Hypothalamus (tissue), 51 donors: Measurements from ENCODE around the gene OR9A4.
"Not testable (repeated sequence)": the region's sequence is repeated elsewhere in the genome, so short reads cannot be mapped to it uniquely, and the experiment has no call there.

ENCODE experiments used
- DNase-seq, 51 donors: peaks; one replicate each; lab custom pipeline; 2025; lab: John Stamatoyannopoulos, UW

OR9A4 gene, protein sequence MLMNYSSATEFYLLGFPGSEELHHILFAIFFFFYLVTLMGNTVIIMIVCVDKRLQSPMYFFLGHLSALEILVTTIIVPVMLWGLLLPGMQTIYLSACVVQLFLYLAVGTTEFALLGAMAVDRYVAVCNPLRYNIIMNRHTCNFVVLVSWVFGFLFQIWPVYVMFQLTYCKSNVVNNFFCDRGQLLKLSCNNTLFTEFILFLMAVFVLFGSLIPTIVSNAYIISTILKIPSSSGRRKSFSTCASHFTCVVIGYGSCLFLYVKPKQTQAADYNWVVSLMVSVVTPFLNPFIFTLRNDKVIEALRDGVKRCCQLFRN

DNA sequence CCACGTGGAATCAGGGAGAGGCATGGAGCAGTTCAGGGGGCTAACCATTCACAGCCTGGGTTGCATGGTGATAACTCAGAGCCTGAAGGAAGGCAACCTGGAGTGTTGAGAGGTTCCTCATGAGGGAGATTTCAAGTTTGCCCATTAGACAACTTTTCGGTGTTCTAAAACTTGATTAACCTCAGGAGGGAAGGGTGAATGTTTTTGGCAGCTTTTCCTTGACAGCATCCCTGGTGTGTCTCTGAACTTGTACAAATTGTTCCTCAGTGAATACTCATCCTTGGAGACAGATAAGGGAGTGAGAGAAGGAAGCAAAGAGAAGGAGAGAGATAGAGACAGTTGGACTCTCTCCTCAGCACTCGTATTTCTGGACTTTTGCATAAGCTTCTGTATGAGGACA lies at the start of gene OR9A4:
Gene OR9A4 (plus strand): TSS at position 301 of the 400 bp plus-strand sequence. CDS start 2,477 bp downstream, outside the sequence.
- DNase-seq: no peak

DNA sequence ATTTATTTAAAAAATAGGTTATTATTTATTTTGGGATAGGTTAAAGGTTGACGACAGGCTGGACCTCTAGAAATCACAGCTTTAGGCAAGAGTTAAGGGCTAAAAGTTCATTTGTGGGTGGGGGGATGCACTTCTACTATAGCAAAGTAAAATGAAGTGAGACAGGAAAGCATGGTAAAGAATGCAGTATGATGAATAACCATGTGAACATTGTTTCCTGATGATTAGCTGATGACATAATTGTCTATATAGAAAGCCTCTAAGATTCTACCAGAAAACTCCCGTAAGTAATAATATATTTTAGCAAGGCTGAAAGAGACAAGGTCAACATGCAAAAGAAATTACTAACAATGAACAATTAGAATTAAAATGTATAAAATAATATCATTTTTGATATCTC lies 49.2 kb upstream of the OR9A4 start:
- no peak for DNase-seq

DNA sequence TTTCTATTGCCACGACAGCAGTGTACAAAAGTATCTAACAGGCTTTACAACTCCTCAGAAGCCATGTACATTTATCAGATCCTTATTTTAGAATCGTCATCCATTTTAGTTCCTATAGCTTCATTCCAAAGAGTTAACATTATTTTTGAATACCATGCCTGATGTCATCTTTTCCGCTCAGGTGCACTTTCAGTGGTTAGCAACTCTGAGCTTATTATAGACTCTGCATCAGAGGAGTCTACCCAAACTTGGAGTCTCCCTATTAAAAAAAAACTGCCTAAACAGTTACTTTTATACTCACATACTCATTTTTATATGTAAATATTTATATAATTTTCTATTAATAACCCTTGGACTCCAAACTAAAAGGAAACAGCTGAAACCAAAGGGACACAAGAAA lies 43.3 kb upstream of the OR9A4 start:
- DNase-seq: no peak

DNA sequence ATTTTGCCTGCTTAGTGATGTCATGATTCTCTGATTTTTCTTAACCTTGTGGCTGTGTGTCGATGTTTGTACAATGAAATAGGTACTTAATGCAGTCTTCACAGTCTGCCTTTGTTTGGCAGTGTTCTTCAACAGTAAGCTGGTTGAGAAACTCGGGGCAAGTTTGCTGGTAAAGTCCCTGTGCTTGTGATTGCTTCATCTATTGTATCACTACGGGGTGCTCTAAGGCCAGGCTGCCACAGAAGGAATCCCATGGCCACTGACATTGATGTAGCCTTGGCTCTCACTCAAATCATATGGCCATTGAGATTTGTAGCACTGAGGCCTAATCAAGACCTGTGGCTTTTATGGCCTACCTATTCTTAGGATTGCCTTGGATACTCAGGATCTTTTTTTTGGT lies 41.4 kb upstream of the OR9A4 start:
- no peak for DNase-seq

DNA sequence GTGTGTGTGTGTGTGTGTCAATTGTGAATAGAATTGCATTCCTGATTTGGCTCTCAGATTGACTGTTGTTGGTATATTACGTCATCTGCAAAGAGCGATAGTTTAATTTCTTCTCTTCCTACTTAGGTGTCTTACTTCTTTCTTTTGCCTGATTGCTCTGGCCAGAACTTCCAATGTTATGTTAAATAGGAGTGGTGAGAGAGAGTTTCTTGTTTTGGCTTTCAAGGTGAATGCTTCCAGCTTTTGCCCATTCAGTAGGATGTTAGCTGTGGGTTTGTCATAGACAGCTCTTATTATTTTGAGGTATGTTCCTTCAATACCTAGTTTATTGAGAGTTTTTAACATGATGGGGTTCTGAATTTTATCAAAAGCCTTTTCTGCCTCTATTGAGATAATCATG lies 40.7 kb upstream of the OR9A4 start:
- DNase-seq: no peak

DNA sequence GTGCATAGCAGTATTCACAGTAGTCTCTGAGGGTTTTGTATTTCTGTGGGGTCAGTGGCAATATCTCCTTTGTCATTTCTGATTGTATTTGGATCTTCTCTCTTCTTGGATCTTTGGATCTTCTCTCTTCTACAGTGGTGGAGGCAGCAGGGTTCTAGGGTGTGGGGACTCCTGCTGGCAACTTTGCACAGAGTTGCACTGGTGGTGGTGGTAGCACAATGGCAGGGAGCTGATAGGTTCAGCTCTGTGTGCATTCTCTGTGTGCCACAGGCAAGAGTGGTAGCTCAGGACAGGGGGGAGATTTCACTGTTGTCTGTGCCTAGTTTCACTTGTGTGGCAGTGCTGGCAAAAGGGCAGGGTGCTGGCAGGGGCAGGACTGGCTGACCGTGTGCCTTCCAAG lies 39.8 kb upstream of the OR9A4 start:
- no peak for DNase-seq

DNA sequence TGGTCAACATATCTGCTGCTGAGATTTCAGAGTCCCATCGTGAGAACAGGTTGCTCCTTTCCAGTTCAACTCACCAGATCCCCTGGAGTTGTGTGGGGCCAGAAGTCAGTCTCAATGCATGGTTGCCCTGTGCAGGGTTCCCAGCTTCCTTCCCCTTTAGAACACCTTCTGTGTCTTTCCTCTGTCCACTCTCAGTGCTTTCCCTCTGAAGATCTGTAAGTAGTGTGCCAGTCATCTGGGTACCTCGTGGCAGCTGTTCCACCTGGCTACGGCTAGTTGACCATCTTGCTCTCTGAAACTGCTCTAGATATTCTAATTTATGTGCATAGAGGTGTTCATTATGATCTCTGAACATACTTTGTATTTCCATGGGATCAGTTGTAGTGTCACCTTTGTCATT lies 38.8 kb upstream of the OR9A4 start:
- no peak for DNase-seq

DNA sequence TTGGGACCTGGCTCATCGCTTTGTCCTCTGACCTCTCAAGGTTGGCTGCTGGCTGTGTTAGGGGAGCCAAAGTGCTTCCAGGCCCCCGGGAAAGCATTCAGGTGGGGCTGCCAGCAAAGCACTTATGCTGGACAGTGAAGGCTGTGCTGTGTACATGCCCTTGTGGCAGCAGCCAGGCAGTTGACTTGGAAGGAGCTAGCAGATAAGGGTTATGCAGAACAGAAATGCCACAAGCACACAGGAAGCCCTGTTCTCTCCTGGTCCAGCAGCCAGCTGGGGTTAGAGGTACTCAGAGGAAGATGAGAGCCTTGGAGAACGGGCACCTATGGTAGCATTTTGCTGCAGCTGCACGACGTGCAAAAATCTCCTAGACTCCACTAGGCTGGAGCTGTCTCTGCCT lies 35.2 kb upstream of the OR9A4 start:
- no peak for DNase-seq

DNA sequence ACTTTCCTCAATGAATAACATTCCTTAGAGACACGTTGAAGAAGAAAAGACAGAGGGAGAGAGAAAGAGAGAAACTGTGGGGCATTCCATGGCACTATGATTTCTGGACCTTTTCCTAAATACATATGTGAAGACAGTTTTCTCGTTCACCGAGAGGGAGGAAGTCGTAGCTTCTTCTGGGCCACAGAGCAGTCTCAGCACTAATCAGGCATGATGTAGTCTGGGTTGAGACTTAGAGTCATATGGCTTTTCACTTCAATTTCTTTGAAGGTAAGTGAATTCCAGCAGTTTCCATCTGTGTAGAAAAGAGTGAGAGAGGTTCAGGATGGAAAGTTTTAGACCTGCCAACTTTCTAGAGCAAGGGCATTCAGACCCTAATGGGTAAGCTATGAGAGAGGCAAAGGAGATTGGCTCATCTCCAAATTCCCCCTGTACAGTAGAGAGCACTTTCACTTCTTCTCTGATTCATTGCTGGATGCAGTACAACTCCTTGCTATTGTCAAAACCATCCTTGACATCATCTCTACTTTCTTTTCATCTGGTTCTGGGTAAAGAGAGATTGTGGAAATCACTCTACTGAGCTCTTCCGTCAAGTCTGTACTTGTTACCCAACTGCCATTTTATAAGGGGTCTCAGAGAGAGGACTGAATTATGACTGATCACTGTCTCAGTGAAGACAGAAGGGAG lies 31.5 kb upstream of the OR9A4 start:
- DNase-seq: peak in 1 of 51 donors; percentile 0

DNA sequence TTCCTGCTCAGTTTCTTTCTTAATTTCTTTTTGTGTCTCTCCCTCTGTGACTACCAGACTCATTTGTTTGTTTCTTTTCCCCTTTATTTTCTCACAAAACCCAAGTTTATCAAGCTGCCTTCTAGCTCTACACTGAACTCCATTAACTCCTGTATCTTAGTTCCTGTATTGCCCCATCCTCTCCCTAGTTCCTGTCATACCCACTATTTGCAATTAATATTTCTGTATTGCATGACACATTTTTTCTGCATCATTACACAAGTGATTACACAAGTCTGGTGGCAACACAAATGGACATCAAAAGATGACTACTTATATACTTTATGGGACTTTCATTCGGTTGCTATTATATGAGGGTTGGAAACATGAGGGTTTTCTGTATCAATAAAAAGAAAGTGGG lies 26.9 kb upstream of the OR9A4 start:
- DNase-seq: no peak

DNA sequence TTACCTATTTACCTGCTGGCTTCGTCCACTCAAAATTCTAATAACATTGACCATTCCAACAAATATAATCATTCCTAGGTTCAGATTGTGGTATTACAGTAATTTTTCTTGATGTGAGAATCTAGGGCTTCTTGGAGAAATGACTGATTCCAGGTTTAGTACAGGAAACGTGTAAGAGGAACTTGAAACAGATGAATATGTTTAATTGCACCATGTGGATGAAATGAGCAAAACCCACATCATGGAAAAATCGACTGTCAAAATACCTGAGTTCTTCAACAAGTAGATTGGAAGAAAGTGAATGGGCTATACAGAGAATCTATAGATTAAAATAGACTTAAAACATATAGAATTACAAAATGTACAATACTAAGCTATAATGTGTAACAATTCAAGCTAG lies 24.9 kb upstream of the OR9A4 start:
- no peak for DNase-seq

DNA sequence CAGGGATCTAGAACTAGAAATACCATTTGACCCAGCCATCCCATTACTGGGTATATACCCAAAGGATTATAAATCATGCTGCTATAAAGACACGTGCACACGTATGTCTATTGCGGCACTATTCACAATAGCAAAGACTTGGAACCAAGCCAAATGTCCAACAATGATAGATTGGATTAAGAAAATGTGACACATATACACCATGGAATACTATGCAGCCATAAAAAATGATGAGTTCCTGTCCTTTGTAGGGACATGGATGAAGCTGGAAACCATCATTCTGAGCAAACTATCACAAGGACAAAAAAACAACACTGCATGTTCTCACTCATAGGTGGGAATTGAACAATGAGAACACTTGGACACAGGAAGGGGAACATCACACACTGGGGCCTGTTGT lies 16.8 kb upstream of the OR9A4 start:
- DNase-seq: not testable (repeated sequence)

DNA sequence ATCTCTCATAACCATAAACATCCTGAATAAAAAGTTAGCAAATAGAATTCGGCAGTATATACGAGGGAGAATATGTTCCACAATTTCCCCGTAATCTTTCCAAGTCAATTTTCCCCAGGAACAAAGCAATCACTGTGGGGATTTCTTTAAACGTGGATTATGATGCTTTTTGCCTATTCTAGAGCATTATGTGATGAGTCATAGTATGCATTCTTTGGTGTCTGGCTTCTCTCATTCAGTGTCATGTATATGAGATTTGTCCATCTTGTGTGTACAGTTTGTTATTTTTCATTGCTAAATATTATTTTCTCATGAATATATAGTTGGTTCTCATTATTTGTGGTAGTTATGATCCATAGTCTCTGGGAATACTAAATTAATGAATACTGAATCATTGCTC lies 9.9 kb upstream of the OR9A4 start:
- no peak for DNase-seq

DNA sequence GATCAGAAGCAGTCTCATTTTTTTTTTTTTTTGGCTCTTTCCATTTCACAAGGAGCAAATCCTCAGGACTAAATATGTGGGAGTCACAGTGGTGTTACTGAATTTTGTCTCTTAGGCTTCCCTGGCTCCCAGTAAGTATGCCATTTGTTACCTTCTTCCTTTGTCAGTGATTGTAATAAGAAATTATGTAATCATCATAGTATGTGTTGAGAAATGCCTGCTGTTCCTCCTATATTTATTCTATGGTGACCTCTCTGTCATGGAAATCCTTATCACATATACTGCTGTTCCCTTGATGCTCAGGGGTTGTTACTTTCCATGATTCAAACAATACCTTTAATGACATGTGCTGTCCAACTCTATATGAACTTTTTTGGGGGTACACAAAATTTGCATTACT lies 4.8 kb upstream of the OR9A4 start:
- DNase-seq: no peak

DNA sequence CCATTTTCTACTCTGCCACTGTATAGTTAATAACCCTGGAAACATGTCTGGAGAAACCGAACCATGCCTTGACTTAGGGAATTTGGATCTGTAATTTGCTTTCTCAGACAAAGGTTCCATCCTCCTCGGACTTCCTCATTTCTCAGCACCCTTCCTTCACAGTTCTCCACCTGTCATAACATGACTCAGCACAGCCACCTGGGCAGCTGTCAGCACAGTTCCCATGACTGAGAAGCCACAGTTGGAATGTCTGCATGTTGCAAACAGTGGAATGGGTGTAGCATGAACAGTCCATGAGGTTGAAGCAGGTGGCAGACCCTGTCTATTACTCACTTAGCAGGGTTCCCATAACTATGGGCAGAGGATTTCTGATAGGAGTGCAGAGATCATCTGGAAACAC lies 634 bp upstream of the OR9A4 start:
- DNase-seq: no peak

DNA sequence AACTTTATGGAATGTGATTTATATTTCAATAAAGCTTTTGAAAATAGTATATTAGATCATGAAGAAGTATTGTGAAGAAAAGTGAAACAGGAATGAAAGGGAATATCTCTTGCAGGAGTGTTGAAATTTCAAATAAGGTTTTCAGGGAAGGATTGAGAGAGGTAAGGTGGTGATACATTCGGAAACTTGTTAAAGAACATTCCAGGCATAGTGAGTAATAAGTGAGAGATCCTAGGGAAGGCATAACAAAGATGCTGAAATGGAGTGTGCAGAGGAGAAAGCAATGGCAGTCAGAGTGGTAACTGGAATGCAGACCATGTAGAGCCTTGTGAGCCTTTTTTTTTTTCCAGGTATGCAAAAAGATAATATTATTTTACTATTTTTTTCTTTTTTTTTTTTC lies 4.1 kb downstream of the OR9A4 start:
- no peak for DNase-seq

DNA sequence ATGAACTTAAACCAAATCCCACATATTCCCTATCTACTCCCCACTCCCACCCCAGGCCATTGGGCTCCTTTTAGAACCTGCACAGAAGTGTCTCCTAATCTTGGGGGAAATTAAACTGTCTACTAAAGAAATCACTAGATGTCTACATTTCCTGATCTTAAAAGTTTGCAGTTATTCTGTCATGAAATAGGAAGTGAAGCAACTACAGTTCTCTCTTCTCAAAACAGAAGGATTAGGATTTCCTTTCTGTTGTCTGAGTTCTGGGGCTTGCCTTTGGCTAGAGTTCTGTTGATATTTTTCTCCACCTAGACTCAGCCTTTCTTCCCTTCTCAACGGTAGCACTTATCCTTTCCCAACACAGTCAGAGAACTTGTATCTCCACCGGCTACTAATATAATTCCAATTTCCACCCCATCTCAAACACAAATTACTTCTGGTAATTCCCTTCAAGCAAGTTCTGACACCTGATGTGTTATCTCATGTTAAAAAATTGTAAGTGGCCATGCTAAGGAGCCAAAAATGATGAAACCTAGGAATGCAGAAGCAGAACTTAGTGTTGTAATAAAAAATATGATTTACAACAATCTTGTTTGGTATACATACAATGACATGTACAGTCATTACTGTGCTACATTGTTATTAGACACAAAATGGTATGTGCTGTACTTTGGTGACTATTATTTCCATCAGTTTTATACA lies 12.1 kb downstream of the OR9A4 start:
- DNase-seq: no peak

DNA sequence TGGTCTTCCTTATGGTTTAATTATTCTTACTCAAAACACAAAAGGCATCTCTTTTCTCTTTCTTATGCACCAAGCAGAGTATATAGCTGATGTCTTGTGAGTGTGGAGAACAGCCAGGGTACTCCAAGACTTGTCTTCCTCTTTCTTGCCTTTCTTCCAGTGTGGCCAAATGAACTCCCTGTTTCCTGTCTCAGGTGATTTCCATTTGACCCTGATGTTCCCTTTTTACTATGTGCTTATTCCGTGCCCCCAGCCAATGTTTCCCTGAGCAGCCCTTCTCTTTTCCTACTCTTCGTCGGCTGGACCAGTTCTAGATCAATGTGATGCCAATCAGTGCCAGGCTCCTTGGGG lies 12.6 kb downstream of the OR9A4 start:
- no peak for DNase-seq

DNA sequence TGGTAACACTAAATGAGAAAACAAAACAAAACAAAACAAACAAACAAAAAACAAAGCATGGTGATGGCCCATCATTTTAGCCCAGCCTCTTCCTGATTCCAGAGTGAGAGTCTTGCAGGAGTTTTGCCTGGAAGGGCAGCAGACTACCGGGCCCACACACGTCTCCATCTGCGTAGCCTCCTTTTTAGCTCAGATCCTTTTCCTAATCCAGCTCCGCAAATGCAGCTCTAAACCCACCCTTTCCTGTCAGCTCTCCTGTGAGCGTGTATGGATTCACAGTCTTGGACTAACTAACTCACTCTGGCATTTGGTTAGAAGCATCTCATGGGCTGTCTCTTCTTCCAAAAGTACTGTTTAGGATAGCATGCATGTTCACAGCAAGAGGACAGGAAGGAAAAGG lies 14.0 kb downstream of the OR9A4 start:
- no peak for DNase-seq

DNA sequence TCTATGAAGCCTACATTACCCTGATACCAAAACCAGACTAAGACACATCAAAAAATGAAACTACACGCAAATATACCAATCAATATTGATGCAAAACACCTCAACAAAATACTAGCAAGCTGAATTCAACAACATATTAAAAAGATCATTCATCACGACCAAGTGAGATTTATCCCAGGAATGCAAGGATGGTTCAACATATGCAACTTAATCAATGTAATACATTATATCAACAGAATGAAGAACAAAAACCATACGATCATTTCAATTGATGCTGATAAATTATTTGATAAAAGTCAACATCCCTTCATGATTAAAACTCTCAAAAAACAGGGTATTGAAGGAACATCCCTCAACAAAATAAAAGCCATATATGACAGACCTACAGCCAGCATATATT lies 24.9 kb downstream of the OR9A4 start:
- DNase-seq: no peak

DNA sequence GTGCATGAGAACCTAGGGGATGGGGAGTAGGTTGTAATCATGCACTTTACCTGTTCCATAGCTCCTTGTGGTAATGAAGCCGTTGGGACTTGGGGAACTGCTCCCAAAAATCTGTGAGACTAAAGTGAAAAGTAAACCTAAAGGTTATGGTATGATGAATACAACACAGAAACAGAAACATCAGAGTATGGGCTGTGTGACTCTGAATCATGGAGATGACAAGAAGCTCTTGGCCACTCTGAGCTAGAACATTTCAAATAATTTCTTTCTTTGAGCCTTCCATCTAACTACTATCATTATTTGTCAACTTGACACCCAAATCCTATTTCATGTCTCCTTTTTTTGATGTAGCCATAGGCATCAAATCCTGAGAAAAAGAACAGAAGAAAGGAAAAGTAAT lies 27.6 kb downstream of the OR9A4 start:
- no peak for DNase-seq

DNA sequence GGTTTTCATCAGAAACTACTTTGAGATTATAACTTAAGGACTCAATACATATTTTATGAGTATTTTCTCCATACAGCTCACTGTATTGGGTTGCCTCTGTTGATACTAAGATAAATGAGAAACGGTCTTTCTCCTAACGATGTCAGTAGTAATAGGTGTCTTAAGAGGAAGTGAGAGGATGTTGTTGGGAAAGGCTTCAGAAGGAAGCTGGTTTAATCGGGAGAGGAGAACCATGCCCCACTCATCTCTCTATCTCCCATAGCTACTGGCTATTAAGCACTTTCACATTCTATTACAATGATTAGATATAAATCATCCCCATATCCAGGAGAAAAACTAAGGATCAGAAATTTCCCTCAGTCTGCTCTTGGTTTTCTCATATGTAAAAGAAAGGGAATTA lies 28.6 kb downstream of the OR9A4 start:
- no peak for DNase-seq
